ENCODE results near the gene BMP8A. TPM values are rescaled to one million over a fixed set of nuclear protein-coding genes. Genes with fewer than 3 reads are reported as not detected.
"Not testable (repeated sequence)": the region's sequence is repeated elsewhere in the genome, so short reads cannot be mapped to it uniquely, and the experiment has no call there.

BMP8A gene
- total RNA-seq, 1 donor from 2014 or later: 0.53 TPM

GRCh38 chr1:39478126-39478915 is 13.1 kb upstream of the BMP8A start:
- peak; percentile 14 for DNase-seq (ENCODE audit: extremely low read depth, low read depth, low spot score)

DNA sequence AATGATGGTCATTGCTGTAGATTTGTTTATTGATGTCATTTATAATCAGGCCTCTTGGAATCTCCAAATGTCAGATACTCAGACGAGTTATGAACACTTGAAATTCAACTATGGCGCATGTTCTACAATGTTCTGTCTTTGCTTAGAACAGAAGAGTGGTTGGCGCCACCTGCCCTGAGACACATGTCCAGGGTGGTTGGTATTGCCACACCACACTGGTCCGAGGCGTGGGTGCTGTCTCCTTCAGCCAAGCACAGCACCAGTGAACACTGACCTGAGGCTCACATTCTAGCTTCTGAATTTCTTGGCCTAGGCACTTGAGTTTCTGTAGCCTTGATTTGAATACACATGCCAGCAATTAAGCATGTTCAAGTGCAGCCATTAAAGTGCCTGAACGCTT is 10.1 kb upstream of the BMP8A start:
- no peak for DNase-seq (ENCODE audit: extremely low read depth, low read depth, low spot score)

GRCh38 chr1:39483276-39483675 is 8.2 kb upstream of the BMP8A start:
- DNase-seq (ENCODE audit: extremely low read depth, low read depth, low spot score): no peak

GRCh38 chr1:39484564-39484963 is 6.9 kb upstream of the BMP8A start:
- DNase-seq (ENCODE audit: extremely low read depth, low read depth, low spot score): no peak

DNA sequence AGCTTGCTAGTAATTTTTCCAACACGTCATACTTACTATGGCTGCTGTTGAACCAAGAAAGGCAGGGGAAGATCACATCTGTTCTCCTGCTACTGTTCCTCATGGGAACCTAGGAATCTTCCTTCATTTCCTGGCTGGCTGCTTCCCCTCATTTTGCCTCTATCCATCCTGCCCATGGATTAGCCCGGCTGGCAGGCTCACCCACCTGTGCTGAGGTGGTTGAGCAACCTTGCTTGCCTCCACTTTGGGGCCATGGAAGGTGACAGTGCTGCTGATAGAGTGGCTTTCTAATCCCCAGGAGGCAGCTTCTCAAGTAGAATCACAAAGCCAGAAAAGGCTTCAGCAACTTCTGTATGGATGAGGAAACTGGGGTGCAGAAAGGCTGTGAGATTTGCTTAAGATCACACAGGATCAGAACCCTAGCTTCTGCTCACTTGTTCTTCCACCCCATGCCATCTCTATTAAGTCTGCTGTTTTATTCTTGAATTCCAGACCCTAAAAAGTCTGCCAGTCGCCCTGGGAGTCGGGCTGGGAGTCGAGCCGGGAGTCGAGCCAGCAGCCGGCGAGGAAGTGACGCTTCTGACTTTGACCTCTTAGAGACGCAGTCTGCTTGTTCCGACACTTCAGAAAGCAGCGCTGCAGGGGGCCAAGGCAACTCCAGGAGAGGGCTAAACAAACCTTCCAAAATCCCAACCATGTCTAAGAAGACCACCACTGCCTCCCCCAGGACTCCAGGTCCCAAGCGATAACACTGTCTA is 6.2 kb upstream of the BMP8A start:
- no peak for DNase-seq (ENCODE audit: extremely low read depth, low read depth, low spot score)

GRCh38 chr1:39488012-39488545 is 3.4 kb upstream of the BMP8A start:
- DNase-seq (ENCODE audit: extremely low read depth, low read depth, low spot score): no peak

- no peak for DNase-seq (ENCODE audit: extremely low read depth, low read depth, low spot score)
These were observed 2.5 kb upstream of the BMP8A start for GRCh38 chr1:39488793-39489566.

- no peak for DNase-seq (ENCODE audit: extremely low read depth, low read depth, low spot score)
These were observed 1.7 kb upstream of the BMP8A start for GRCh38 chr1:39489567-39490239.

DNA sequence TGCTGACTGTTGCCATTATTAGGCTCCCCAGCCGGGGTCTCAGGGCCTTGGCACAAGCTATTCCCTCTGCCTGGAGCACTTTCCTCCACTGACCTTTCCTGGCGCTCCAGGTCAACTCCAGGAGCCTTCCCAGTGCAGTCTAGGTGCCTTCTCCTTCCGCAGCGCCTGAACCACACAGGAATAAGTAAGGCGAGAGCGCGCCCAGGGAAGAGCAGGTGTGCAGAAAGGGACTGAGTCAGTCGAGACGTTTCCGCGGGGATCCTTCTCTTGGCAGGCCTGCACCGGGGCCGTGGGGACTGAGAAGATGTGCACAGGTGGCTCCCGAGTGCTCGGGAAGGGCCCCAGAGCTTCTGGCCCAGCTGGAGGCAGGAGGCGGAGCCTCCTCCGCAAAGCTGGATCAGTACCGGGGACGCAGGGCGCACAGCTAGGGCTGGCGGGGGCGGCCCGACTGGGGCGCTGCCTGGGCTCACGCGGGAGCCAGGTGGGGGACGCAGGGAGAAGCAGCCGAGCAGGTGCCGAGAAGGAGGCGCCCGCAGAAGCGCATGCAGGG is 765 bp upstream of the BMP8A start:
- no peak for DNase-seq (ENCODE audit: extremely low read depth, low read depth, low spot score)

DNA sequence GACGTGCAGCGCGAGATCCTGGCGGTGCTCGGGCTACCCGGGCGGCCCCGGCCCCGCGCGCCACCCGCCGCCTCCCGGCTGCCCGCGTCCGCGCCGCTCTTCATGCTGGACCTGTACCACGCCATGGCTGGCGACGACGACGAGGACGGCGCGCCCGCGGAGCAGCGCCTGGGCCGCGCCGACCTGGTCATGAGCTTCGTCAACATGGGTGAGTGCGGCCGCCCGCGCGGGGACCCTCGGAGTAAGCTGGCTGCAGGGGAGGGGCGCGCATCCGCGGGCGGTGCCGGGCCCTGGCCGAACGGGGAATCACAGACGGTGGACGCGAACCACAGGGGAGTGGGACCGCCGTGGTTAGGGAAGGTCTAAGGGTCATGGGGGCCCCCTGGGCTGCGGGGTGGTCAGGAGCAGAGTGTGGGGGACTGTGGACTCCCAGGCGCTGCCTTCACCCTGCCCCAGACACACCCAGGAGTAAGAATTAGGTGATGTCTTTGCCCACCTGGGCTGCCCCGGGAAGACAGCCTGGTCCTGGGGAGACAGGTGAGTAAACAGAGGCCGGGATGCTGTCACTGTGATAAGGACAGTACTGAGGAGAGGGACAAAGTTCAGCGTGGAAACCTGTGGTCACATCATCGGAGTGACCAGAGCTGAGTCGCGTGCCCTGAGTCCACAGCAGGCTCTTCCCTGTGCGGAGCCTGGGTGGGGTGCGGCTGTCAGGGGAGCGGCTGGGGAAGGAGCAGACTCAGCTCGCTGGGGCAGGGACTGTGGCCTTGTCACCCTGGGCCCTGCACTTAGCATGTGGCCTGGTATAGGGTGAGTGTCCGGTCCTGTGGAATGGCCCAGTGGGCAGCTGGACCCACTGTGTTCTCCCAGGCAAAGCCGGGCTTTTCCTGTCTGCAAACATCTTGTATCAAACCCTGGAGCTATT is 944 bp downstream of the BMP8A start:
- not testable (repeated sequence) for DNase-seq (ENCODE audit: extremely low read depth, low read depth, low spot score)

GRCh38 chr1:39493043-39493810 is 1.8 kb downstream of the BMP8A start:
- DNase-seq (ENCODE audit: extremely low read depth, low read depth, low spot score): not testable (repeated sequence)

DNA sequence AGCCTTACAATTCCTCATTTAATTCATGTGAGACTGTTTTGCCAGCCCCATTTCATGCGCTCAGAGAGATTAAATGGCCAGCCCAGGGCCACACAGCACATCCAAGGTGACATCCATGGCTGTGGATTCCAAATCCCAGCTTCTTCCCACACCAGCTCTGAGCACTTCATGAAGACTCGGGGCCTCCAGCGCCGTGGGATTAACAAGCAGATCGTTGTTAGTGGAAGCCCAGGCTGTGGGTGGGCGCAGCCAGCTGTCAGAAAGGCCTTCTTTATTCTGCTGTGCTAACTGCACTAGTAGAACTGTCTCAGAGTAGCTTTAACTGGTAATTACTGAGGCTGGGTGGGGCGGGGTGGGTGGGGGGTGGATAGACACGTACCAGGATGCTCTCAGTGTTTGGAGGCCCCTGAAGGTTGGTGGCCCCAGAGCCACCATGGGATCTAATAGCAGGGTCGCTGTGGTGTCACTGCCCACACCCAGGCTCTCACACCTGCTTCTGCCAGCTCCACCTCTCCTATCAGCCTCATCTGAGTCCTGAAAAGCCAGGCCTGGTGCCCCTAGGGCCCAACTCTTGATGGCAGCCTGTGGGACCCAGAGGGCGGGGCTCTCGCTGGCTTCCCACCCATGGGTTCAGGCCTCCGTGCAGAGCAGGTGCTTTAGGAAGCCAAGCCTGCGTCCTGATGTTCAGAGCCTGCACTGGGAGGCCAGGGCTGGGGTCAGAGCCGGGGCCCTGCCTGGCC is 3.4 kb downstream of the BMP8A start:
- DNase-seq (ENCODE audit: extremely low read depth, low read depth, low spot score): no peak

GRCh38 chr1:39496520-39496919 is 5.1 kb downstream of the BMP8A start:
- not testable (repeated sequence) for DNase-seq (ENCODE audit: extremely low read depth, low read depth, low spot score)

GRCh38 chr1:39497585-39497984 is 6.1 kb downstream of the BMP8A start:
- DNase-seq (ENCODE audit: extremely low read depth, low read depth, low spot score): no peak

GRCh38 chr1:39498096-39498710 is 6.8 kb downstream of the BMP8A start:
- not testable (repeated sequence) for DNase-seq (ENCODE audit: extremely low read depth, low read depth, low spot score)

DNA sequence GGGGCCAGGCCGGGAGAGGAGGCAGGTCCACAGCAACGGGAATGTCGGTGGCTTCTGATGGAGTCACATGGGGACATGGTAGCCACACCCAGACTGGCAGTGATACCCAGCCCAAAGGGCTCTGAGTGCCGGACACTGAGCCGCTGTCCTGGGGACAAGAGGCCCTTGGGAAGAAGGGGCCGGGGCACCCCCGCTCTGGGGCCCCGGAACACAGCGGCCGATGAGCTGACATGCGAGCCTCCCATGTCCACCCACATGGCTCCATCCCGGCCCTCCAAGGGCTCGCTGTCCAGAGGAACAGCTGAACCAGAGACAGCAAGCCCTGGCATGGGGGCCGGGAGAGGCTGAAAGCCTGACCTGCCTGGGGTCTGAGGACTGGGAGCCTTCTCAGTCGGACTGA is 7.4 kb downstream of the BMP8A start:
- DNase-seq (ENCODE audit: extremely low read depth, low read depth, low spot score): not testable (repeated sequence)

- DNase-seq (ENCODE audit: extremely low read depth, low read depth, low spot score): no peak
These were observed 8.2 kb downstream of the BMP8A start for GRCh38 chr1:39499668-39500067.

Measured in glomerular endothelial cell (primary cell).